ENCODE measurements around the gene SLC38A11.
"Not testable (repeated sequence)": the region's sequence is repeated elsewhere in the genome, so short reads cannot be mapped to it uniquely, and the experiment has no call there.

DNA sequence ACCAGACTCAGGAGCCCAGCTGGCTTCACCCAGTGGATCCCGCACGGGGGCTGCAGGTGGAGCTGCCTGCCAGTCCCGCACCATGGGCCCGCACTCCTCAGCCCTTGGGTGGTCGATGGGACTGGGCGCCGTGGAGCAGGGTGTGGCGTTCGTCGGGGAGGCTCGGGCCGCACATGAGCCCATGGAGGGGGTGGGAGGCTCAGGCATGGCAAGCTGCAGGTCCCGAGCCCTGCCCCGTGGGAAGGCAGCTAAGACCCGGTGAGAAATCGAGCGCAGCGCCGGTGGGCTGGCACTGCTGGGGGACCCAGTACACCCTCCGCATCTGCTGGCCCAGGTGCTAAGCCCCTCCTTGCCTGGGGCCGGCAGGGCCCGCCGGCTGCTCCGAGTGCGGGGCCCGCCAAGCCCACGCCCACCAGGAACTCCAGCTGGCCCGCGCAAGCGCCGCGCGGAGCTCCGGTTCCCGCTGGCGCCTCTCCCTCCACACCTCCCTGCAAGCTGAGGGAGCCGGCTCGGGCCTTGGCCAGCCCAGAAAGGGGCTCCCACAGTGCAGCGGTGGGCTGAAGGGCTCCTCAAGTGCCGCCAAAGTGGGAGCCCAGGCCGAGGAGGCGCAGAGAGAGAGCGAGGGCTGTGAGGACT, 39.5 kb upstream of the SLC38A11 start:
- TF ChIP-seq, protein P1, sequence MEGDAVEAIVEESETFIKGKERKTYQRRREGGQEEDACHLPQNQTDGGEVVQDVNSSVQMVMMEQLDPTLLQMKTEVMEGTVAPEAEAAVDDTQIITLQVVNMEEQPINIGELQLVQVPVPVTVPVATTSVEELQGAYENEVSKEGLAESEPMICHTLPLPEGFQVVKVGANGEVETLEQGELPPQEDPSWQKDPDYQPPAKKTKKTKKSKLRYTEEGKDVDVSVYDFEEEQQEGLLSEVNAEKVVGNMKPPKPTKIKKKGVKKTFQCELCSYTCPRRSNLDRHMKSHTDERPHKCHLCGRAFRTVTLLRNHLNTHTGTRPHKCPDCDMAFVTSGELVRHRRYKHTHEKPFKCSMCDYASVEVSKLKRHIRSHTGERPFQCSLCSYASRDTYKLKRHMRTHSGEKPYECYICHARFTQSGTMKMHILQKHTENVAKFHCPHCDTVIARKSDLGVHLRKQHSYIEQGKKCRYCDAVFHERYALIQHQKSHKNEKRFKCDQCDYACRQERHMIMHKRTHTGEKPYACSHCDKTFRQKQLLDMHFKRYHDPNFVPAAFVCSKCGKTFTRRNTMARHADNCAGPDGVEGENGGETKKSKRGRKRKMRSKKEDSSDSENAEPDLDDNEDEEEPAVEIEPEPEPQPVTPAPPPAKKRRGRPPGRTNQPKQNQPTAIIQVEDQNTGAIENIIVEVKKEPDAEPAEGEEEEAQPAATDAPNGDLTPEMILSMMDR (IDR thresholded peaks at IDR 0.05), result not testable (repeated sequence)
- TF ChIP-seq POLR2A (IDR thresholded peaks at IDR 0.05), result not testable (repeated sequence)
